HS-27A (cell line): ENCODE data around the gene SPATA31D4.
"Not testable (repeated sequence)": the region's sequence is repeated elsewhere in the genome, so short reads cannot be mapped to it uniquely, and the experiment has no call there.

Source experiments
- DNase-seq: peaks from one replicate; pipeline ENCODE4 v3.0.0-alpha.2; 2012; ENCODE audit warnings: low read depth, missing footprints

Gene SPATA31D4

DNA sequence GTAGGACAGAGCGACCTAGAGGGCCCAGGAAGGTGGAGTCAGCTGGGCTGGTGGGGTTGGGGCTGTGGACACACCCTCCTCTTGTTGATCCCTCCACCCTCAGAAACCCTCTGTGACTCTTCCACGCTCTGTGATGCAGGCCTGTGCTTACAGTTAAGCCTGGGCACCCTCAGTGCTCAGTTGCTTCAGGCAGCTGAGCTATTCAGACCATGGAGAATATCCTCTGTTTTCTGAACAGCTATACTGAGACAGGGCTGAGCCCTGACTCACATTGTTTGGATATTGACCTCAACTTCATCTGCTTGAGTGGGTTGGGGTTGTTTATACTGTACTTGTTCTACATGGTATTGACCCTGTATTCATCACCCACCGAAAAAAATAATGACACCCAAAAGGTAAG, at the start of gene SPATA31D4:
Gene SPATA31D4 (plus strand): TSS at position 124 of the 400 bp plus-strand sequence. CDS start 86 bp downstream, at position 210.
- DNase-seq: not testable (repeated sequence)

GRCh38 chr9:81878530-81878929, 49.7 kb upstream of the SPATA31D4 start:
- no peak for DNase-seq

DNA sequence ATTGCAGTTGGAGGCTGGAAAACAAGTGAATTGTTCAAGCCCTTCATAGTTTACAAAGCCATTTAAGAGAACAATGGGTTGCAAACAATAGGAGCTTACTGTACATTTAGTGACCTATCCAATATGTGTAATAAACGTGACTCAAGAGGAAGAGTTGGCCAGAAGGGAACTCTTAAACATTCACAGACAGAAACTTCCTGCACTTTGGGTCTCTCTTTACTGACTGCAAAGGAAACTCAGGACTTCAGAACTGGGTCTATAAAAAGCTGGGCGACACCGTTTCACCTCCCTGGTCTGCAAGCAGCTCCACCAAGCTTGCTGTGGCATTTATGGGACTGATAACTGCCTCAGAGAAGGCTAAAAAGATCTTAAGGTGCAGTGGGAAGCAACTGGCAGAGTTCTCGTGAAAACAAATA, 48.7 kb upstream of the SPATA31D4 start:
- no peak for DNase-seq

GRCh38 chr9:81885602-81886001, 42.6 kb upstream of the SPATA31D4 start:
- no peak for DNase-seq

DNA sequence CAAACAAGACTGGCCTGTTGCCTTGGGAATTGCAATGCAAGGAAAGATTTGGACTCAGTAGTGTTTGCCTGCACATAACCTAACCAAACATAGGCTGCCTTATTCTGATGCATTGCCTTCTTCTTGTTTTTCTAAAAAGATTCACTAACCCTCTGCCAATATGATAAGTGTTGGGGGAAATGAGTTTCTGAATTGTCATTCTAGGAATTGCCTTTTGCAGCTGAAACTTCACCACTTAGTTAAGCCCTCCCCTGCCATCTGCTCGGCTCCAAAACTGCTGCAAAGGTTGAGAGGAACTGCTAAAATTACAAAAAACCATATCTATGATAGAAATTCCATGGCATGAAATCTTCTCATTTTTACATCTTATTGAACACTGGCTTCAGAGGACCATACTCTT, 41.6 kb upstream of the SPATA31D4 start:
- DNase-seq: no peak

DNA sequence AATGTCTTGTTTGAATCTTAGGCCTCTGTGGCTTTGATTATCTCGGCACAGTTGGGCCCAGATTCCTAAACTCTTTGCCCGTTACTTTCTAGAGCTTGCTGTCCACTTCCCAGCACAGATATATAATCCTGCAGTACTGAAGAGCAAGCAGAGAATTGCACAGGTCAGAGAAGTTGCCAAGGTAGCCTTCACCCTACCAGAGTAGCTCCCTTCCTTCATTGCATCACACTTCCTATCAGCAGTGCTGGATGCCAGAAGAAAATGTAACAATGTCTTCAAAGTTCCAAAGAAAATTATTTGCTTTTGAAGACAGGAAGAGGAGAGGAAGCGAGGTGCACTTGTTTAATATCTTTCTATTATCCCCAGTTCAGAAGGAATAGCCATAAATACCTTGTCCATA, 38.1 kb upstream of the SPATA31D4 start:
- no peak for DNase-seq

DNA sequence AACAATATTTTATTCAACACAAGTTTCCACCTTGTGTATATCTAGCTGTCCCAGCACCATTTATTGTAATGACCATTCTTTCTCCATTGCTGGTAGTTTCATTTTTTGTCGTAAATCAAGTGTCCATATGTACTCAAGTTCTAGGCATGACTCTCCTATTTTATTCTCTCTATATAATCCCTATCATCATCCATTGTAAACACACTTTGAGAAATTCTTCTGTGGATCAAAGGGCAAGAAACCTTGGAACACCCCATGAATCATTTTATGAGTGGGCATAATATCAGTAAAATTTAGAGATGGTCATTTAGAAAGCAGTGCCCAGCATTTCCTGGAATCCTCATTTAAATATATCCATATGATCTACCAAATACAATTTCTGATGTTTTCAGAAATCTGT, 35.8 kb upstream of the SPATA31D4 start:
- no peak for DNase-seq

- no peak for DNase-seq
Measured at GRCh38 chr9:81893929-81894328, 34.3 kb upstream of the SPATA31D4 start.

- no peak for DNase-seq
Measured at GRCh38 chr9:81894891-81895290, 33.3 kb upstream of the SPATA31D4 start.

GRCh38 chr9:81896070-81896469, 32.2 kb upstream of the SPATA31D4 start:
- no peak for DNase-seq

GRCh38 chr9:81898851-81899250, 29.4 kb upstream of the SPATA31D4 start:
- DNase-seq: no peak

GRCh38 chr9:81902196-81902595, 26.0 kb upstream of the SPATA31D4 start:
- DNase-seq: no peak

- no peak for DNase-seq
Measured at GRCh38 chr9:81902626-81903025, 25.6 kb upstream of the SPATA31D4 start.

GRCh38 chr9:81906671-81907070, 21.6 kb upstream of the SPATA31D4 start:
- DNase-seq: no peak

- no peak for DNase-seq
Measured at GRCh38 chr9:81912135-81912534, 16.1 kb upstream of the SPATA31D4 start.

DNA sequence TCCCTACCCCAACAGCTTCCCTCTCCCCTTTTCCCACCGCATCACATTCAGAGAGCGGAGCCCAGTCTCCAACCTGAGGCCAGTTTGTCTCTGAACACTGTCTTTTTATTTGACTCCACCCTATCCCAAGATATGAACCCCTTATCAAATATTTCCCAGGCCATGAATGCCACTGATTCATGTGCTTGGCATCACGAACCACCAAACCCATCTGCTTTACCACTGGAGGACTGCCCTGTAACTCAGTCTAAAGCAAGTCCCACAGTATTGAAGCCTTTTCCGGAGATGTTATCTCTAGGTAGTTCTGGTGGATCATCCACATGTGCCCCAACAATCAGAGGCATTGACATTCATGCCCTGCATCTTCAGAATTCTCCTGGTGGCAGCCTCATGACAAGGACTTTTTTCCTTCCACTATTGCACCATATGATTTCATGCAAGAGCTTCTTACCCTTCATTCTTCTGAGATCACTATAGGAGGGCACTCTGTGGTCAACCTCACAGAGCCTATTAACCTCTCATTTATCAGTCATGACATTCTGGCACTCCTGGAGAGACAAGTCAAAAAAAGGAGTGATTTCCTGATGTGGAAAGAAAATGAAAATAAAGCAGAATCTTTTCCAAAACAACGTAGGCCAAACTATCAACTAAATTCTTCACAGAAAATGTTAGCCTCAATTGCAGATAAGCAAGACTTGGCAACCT, 12.3 kb upstream of the SPATA31D4 start:
- DNase-seq: no peak

GRCh38 chr9:81918507-81918906, 9.7 kb upstream of the SPATA31D4 start:
- DNase-seq: not testable (repeated sequence)

DNA sequence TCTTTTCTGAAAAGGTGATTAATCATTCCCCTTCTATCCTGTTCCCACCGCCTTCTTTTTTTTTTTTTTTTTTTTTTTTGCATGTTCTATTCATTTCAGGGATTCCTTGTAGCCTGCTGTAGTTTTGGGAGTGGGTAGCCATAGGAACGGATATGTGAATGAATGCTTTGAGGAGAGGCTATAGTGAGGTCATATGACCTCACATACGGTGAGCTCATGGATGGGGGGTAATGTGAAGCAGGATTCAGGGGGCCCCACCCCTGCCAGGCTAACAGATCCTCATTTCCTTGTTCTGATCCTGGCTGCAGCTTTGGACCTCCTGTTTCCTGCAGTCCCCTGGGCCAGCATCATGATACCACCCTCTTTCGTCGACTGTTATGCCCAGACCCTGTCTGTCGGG, 1.9 kb downstream of the SPATA31D4 start:
- not testable (repeated sequence) for DNase-seq

- not testable (repeated sequence) for DNase-seq
Measured at GRCh38 chr9:81933547-81933946, 5.3 kb downstream of the SPATA31D4 start.

DNA sequence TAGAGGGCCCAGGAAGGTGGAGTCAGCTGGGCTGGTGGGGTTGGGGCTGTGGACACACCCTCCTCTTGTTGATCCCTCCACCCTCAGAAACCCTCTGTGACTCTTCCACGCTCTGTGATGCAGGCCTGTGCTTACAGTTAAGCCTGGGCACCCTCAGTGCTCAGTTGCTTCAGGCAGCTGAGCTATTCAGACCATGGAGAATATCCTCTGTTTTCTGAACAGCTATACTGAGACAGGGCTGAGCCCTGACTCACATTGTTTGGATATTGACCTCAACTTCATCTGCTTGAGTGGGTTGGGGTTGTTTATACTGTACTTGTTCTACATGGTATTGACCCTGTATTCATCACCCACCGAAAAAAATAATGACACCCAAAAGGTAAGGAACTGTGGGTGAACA, 15.2 kb downstream of the SPATA31D4 start, which contains the start of gene SPATA31D3:
Gene SPATA31D3 (plus strand): TSS at position 108 of the 400 bp plus-strand sequence. CDS start 86 bp downstream, at position 194.
- DNase-seq: not testable (repeated sequence)

DNA sequence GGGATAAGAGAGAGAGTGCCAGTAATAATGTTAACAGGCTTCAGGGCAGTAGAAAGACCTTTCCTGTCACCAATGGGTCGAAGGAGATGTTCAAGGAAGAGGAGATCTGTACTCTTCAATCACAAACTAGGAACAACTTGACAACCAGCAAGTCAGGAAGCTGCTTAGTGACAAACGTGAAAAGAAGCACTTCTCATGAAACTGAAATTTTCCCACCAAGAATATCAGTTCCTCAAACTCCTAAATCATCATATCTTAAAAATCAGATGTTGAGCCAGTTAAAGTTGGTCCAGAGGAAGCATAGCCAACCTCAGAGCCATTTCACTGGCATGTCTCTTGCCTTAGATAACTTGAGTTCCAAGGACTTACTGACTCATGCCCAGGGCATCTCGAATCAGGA, 20.4 kb downstream of the SPATA31D4 start:
- DNase-seq: not testable (repeated sequence)

- no peak for DNase-seq
Measured at GRCh38 chr9:81953096-81953495, 24.9 kb downstream of the SPATA31D4 start.

GRCh38 chr9:81955625-81956024, 27.4 kb downstream of the SPATA31D4 start:
- no peak for DNase-seq
